Activated T-helper 17 cell treated with anti-CD3 and anti-CD28 coated beads, Interleukin-2, amount 50 U/mL, for 72 hours (primary cell): Measurements from ENCODE around the gene PCDHGA9. TPM values are rescaled to one million over a fixed set of nuclear protein-coding genes. Genes with fewer than 3 reads are reported as not detected.

ENCODE experiments used
- ATAC-seq: fragments of 150-1000 bp; cut with Tn5 transposase; replicated peaks from 2 replicates; pipeline ENCODE4 v1.10.0; 2021; ENCODE audit warnings: mild to moderate bottlenecking, moderate library complexity
- H3K27ac Mint-ChIP-seq: one replicate; pipeline ENCODE4 v1.8.0; 2022; ENCODE audit warnings: mixed read lengths
- H3K27me3 Mint-ChIP-seq: one replicate; pipeline ENCODE4 v1.8.0; 2022; ENCODE audit warnings: mixed read lengths
- H3K36me3 Mint-ChIP-seq: one replicate; pipeline ENCODE4 v1.8.0; 2022; ENCODE audit warnings: low read depth, mild to moderate bottlenecking, mixed read lengths
- H3K4me1 Mint-ChIP-seq: one replicate; pipeline ENCODE4 v1.8.0; 2022; ENCODE audit warnings: mixed read lengths
- H3K4me3 Mint-ChIP-seq: one replicate; pipeline ENCODE4 v1.8.0; 2022; ENCODE audit warnings: mild to moderate bottlenecking, mixed read lengths
- H3K9me3 Mint-ChIP-seq: one replicate; pipeline ENCODE4 v1.8.0; 2022; ENCODE audit warnings: mixed read lengths
- total RNA-seq, 2 donors: library from RNA; stranded (reverse); gene quantifications; one replicate each; pipeline ENCODE4 v1.2.3, GENCODE V29; 2022

The PCDHGA9 gene
- total RNA-seq, 2 donors from 2014 or later, result not detected

DNA sequence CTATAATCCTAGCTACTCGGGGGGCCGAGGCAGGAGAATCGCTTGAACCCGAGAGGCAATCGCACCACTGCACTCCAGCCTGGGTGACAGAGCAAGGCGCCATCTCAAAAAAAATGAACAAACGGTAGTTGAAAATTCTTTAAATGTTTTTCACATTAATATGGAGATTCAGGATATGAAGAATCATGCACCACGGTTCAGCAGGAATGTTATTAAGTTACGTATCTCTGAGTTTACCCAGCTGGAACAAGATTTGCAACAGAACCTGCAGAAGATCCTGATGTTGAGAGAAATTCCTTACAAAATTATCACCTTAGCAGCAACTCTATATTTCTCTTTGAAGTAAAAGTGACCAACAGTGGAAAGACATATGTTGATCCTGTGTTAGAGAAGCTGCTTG is 37.8 kb downstream of the PCDHGA9 start:
- ATAC-seq, result no peak
- Mint-ChIP-seq H3K27me3 (peaks cover 25% of the 10 kb centered on the region), H3K9me3 (peaks cover 3% of the 10 kb centered on the region), H3K36me3 (no peaks in the 10 kb centered on the region), H3K4me3 (no peak overlapping the region), H3K4me1 (no peaks in the 10 kb centered on the region), H3K27ac (no peak overlapping the region)

DNA sequence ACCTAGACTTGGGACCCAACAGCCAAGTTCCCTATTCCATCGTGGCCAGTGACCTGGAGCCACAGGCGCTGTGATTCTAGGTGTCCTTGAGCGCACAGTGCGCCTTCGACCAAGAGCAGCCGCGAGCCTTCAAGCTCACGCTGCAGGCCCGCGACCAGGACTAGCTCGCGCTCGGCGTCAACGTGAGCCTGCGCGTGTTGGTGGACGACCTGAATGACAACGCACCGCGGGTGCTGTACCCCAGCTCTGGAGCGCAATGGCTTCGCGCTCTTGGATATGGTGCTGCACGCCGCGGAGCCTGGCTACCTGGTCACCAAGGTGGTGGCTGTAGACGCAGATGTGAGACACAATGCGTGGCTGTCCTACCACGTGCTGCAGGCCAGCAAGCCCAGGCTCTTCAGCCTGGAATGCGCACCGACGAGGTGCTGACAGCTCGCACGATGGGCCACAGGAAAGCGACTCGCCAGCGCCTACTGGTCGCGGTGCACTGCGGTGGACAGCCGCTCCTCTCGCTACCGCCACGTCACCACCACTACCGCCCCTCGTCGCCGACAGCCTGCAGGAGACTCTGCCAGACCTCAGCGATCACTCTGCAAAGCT is 39.1 kb downstream of the PCDHGA9 start:
- no peak overlapping the region for H3K4me3 Mint-ChIP-seq
- no peak for ATAC-seq
- peaks cover 25% of the 10 kb centered on the region for H3K27me3 Mint-ChIP-seq
- no peaks in the 10 kb centered on the region for H3K4me1 Mint-ChIP-seq
- H3K9me3 Mint-ChIP-seq, result peaks cover 3% of the 10 kb centered on the region
- no peaks in the 10 kb centered on the region for H3K36me3 Mint-ChIP-seq
- no peak overlapping the region for H3K27ac Mint-ChIP-seq

Other genes starting within 250 kb of the PCDHGA9 start
- gene PCDHB7, start 230.1 kb upstream of the PCDHGA9 start, total RNA-seq, result not detected
- gene PCDHB8, start 225.0 kb upstream of the PCDHGA9 start, total RNA-seq, result not detected
- gene PCDHB16, start 220.4 kb upstream of the PCDHGA9 start, total RNA-seq, result not detected
- gene PCDHB9, start 215.6 kb upstream of the PCDHGA9 start, total RNA-seq, result not detected
- gene PCDHB10, start 210.4 kb upstream of the PCDHGA9 start, total RNA-seq, result not detected
- gene PCDHB11, start 203.2 kb upstream of the PCDHGA9 start, total RNA-seq, result not detected
- not detected for gene PCDHB12, start 194.1 kb upstream of the PCDHGA9 start, total RNA-seq
- under 1 TPM in 1 of 2 donors, not detected in 1; 0.08 TPM for gene PCDHB13, start 188.9 kb upstream of the PCDHGA9 start, total RNA-seq
- gene PCDHB14, start 179.4 kb upstream of the PCDHGA9 start, total RNA-seq, result not detected
- not detected for gene PCDHB15, start 157.4 kb upstream of the PCDHGA9 start, total RNA-seq
- under 1 TPM in 1 of 2 donors, not detected in 1; 0.42 TPM for gene SLC25A2, start 98.7 kb upstream of the PCDHGA9 start, total RNA-seq
- 10 to 100 TPM; 45.3 to 50.4 TPM for gene TAF7, start 82.0 kb upstream of the PCDHGA9 start, total RNA-seq
- gene PCDHGA1, start 72.3 kb upstream of the PCDHGA9 start, total RNA-seq, result under 1 TPM; 0.09 to 0.16 TPM
- not detected for gene PCDHGA2, start 64.0 kb upstream of the PCDHGA9 start, total RNA-seq
- gene PCDHGA3, start 58.9 kb upstream of the PCDHGA9 start, total RNA-seq, result under 1 TPM in 1 of 2 donors, not detected in 1; 0.09 TPM
- not detected for gene PCDHGB1, start 52.7 kb upstream of the PCDHGA9 start, total RNA-seq
- under 1 TPM in 1 of 2 donors, not detected in 1; 0.32 TPM for gene PCDHGA4, start 47.8 kb upstream of the PCDHGA9 start, total RNA-seq
- gene PCDHGB2, start 42.8 kb upstream of the PCDHGA9 start, total RNA-seq, result under 1 TPM; 0.17 to 0.34 TPM
- under 1 TPM in 1 of 2 donors, not detected in 1; 0.11 TPM for gene PCDHGA5, start 38.6 kb upstream of the PCDHGA9 start, total RNA-seq
- under 1 TPM in 1 of 2 donors, not detected in 1; 0.21 TPM for gene PCDHGB3, start 32.5 kb upstream of the PCDHGA9 start, total RNA-seq
- under 1 TPM; 0.06 to 0.40 TPM for gene PCDHGA6, start 28.9 kb upstream of the PCDHGA9 start, total RNA-seq
- under 1 TPM in 1 of 2 donors, not detected in 1; 0.06 TPM for gene PCDHGA7, start 20.0 kb upstream of the PCDHGA9 start, total RNA-seq
- under 1 TPM; 0.06 to 0.08 TPM for gene PCDHGB4, start 15.1 kb upstream of the PCDHGA9 start, total RNA-seq
- gene PCDHGA8, start 10.1 kb upstream of the PCDHGA9 start, total RNA-seq, result not detected
- under 1 TPM; 0.09 to 0.24 TPM for gene PCDHGB5, start 4.8 kb upstream of the PCDHGA9 start, total RNA-seq
- under 1 TPM in 1 of 2 donors, not detected in 1; 0.08 TPM for gene PCDHGB6, start 5.2 kb downstream of the PCDHGA9 start, total RNA-seq
- gene PCDHGA10, start 10.2 kb downstream of the PCDHGA9 start, total RNA-seq, result under 1 TPM; 0.06 to 0.08 TPM
- under 1 TPM in 1 of 2 donors, not detected in 1; 0.11 TPM for gene PCDHGB7, start 14.9 kb downstream of the PCDHGA9 start, total RNA-seq
- under 1 TPM in 1 of 2 donors, not detected in 1; 0.09 TPM for gene PCDHGA11, start 18.3 kb downstream of the PCDHGA9 start, total RNA-seq
- gene PCDHGA12, start 27.7 kb downstream of the PCDHGA9 start, total RNA-seq, result not detected
- under 1 TPM in 1 of 2 donors, not detected in 1; 0.56 TPM for gene PCDHGC3, start 73.2 kb downstream of the PCDHGA9 start, total RNA-seq
- not detected for gene PCDHGC4, start 82.3 kb downstream of the PCDHGA9 start, total RNA-seq
- not detected for gene PCDHGC5, start 86.3 kb downstream of the PCDHGA9 start, total RNA-seq
- gene DIAPH1, start 216.2 kb downstream of the PCDHGA9 start, total RNA-seq, result 100 to 1,000 TPM; 186 to 268 TPM
- 100 to 1,000 TPM; 123 to 174 TPM for gene HDAC3, start 234.1 kb downstream of the PCDHGA9 start, total RNA-seq
- 10 to 100 TPM; 16.5 to 29.9 TPM for gene RELL2, start 234.2 kb downstream of the PCDHGA9 start, total RNA-seq
- gene FCHSD1, start 248.6 kb downstream of the PCDHGA9 start, total RNA-seq, result 100 to 1,000 TPM in 1 of 2 donors, 10 to 100 TPM in 1; 38.7 to 113 TPM